H1 (cell line): Measurements from ENCODE around the gene PFN2. TPM values are rescaled to one million over a fixed set of nuclear protein-coding genes. Genes with fewer than 3 reads are reported as not detected.

ENCODE experiments used
- CTCF ChIA-PET: fragments of 300-600 bp; sonication (Branson Sonifier 250); formaldehyde crosslinking; loops from one replicate; lab custom pipeline; 2021; ENCODE audit not compliant: partially characterized antibody; lab: Charles Lee
- POLR2A ChIA-PET: fragments of 300-600 bp; sonication (Branson Sonifier 250); formaldehyde crosslinking; loops from one replicate; lab custom pipeline; 2021; ENCODE audit warnings: inconsistent platforms; ENCODE audit not compliant: partially characterized antibody; lab: Charles Lee
- DNase-seq, 2 experiments: peaks; one replicate each; pipeline versions ENCODE4 v3.0.0 to v3.0.0-alpha.2; 2010 to 2022; ENCODE audit warnings: low spot score in 2 of 2, low read depth in 1 of 2, mixed read lengths in 1 of 2
- FAIRE-seq: peaks from 2 replicates; lab custom pipeline; 2011; peaks lifted over from hg19 to GRCh38; lab: Jason Lieb, UNC
- H2AFZ ChIP-seq: 2 replicates; pipeline ENCODE4 v1.8.1; 2012; ENCODE audit warnings: low read length, inconsistent platforms
- H2AK5ac ChIP-seq: 2 replicates; pipeline ENCODE4 v1.6.1; 2013; ENCODE audit warnings: low read depth, low read length
- H2BK120ac ChIP-seq: replicated peaks from 2 replicates; pipeline ENCODE3; 2013; ENCODE audit warnings: low read depth, low read length, inconsistent platforms
- H2BK12ac ChIP-seq: 2 replicates; pipeline ENCODE4 v1.6.1; 2013; ENCODE audit warnings: low read depth, low read length
- H2BK15ac ChIP-seq: 2 replicates; pipeline ENCODE4 v1.6.1; 2013; ENCODE audit warnings: low read length
- H2BK20ac ChIP-seq: 2 replicates; pipeline ENCODE4 v1.6.1; 2013; ENCODE audit warnings: low read length
- H2BK5ac ChIP-seq: 2 replicates; pipeline ENCODE4 v1.6.1; 2013; ENCODE audit warnings: low read depth, low read length
- H3K14ac ChIP-seq: 2 replicates; pipeline ENCODE4 v1.6.1; 2013; ENCODE audit warnings: inconsistent platforms; ENCODE audit not compliant: insufficient read length
- H3K18ac ChIP-seq: 2 replicates; pipeline ENCODE4 v1.6.1; 2013; ENCODE audit warnings: low read length; ENCODE audit errors: extremely low read depth
- H3K23ac ChIP-seq: 2 replicates; pipeline ENCODE4 v1.6.1; 2013; ENCODE audit warnings: inconsistent platforms; ENCODE audit not compliant: insufficient read length
- H3K23me2 ChIP-seq: 2 replicates; pipeline ENCODE4 v1.6.1; 2013; ENCODE audit warnings: low read depth, low read length
- H3K27ac ChIP-seq: 2 replicates; pipeline ENCODE4 v1.6.1; 2011; ENCODE audit warnings: low read depth, low read length, inconsistent platforms
- H3K27me3 ChIP-seq, 4 experiments: replicated peaks in 1 of 4; 1 replicate in 1 of 4; 2 replicates in 3 of 4; pipeline versions ENCODE4 v1.6.1 to v1.8.1; 2011 to 2013; ENCODE audit warnings: low read length in 3 of 4, mild to moderate bottlenecking in 3 of 4, inconsistent platforms in 2 of 4, mixed read lengths in 2 of 4, moderate library complexity in 1 of 4; ENCODE audit not compliant: control insufficient read depth in 3 of 4, insufficient read depth in 3 of 4; ENCODE audit errors: extremely low read depth in 1 of 4
- H3K36me3 ChIP-seq, 4 experiments: 2 replicates each; pipeline versions ENCODE4 v1.6.1 to v1.8.1; 2011 to 2013; ENCODE audit warnings: mild to moderate bottlenecking in 4 of 4, low read length in 3 of 4, moderate library complexity in 2 of 4, control low read depth in 1 of 4, inconsistent platforms in 1 of 4; ENCODE audit not compliant: insufficient read depth in 4 of 4, control insufficient read depth in 2 of 4
- H3K4ac ChIP-seq: replicated peaks from 2 replicates; pipeline ENCODE3; 2013; ENCODE audit warnings: low read length, low read depth, mixed read lengths, inconsistent platforms; ENCODE audit not compliant: insufficient read length
- H3K4me1 ChIP-seq, 4 experiments: replicated peaks in 1 of 4; 1 replicate in 1 of 4; 2 replicates in 3 of 4; pipeline versions ENCODE4 v1.6.1 to v1.8.1; 2011 to 2013; ENCODE audit warnings: low read length in 3 of 4, inconsistent platforms in 2 of 4, mixed read lengths in 1 of 4; ENCODE audit not compliant: insufficient read depth in 4 of 4, control insufficient read depth in 3 of 4
- H3K4me2 ChIP-seq, 2 experiments: 2 replicates each; pipeline versions ENCODE4 v1.6.1 to v1.8.1; 2011 to 2013; ENCODE audit warnings: low read depth in 2 of 2, low read length in 2 of 2, control low read depth in 1 of 2, inconsistent platforms in 1 of 2, mild to moderate bottlenecking in 1 of 2; ENCODE audit not compliant: insufficient read depth in 1 of 2
- H3K4me3 ChIP-seq, 4 experiments: fragments of 200-600, 300-600 bp in 1 of 4; sonication (generic), shearing (Covaris generic), sonication (Bioruptor Twin) in 1 of 4; 2 replicates each; pipeline versions ENCODE4 v1.5.1 to v1.8.1; 2011 to 2016; ENCODE audit warnings: low read length in 4 of 4, low read depth in 3 of 4, control low read depth in 2 of 4, inconsistent platforms in 2 of 4, mild to moderate bottlenecking in 2 of 4, mixed read lengths in 1 of 4, moderate library complexity in 1 of 4; ENCODE audit not compliant: insufficient read depth in 2 of 4; ENCODE audit errors: extremely low read depth in 1 of 4
- H3K56ac ChIP-seq: replicated peaks from 2 replicates; pipeline ENCODE3; 2013; ENCODE audit warnings: low read depth, mild to moderate bottlenecking, mixed read lengths, low read length, inconsistent platforms; ENCODE audit not compliant: insufficient read length
- H3K79me1 ChIP-seq: 2 replicates; pipeline ENCODE4 v1.6.1; 2013; ENCODE audit warnings: low read depth, low read length, control low read depth
- H3K79me2 ChIP-seq, 2 experiments: 2 replicates each; pipeline versions ENCODE4 v1.6.1 to v1.8.1; 2012 to 2013; ENCODE audit warnings: low read length in 2 of 2, mild to moderate bottlenecking in 2 of 2, inconsistent platforms in 1 of 2; ENCODE audit not compliant: insufficient read depth in 2 of 2, control insufficient read depth in 1 of 2
- H3K9ac ChIP-seq, 4 experiments: replicated peaks in 1 of 4; 1 replicate in 1 of 4; 2 replicates in 3 of 4; pipeline versions ENCODE4 v1.6.1 to v1.8.1; 2011 to 2013; ENCODE audit warnings: low read depth in 3 of 4, low read length in 3 of 4, control low read depth in 2 of 4, mild to moderate bottlenecking in 2 of 4, moderate library complexity in 2 of 4, inconsistent platforms in 1 of 4; ENCODE audit errors: extremely low read depth in 1 of 4
- H3K9me3 ChIP-seq, 2 experiments: 2 replicates each; pipeline versions ENCODE4 v1.6.1 to v1.8.1; 2012 to 2013; ENCODE audit warnings: mild to moderate bottlenecking in 2 of 2, moderate library complexity in 2 of 2, control low read depth in 1 of 2, inconsistent platforms in 1 of 2, low read depth in 1 of 2, low read length in 1 of 2, mixed read lengths in 1 of 2; ENCODE audit not compliant: insufficient read depth in 2 of 2
- H4K20me1 ChIP-seq, 2 experiments: replicated peaks in 1 of 2; 2 replicates each; pipeline versions ENCODE3 to v1.8.1; 2011 to 2013; ENCODE audit warnings: inconsistent platforms in 2 of 2, low read length in 2 of 2, mild to moderate bottlenecking in 1 of 2; ENCODE audit not compliant: insufficient read depth in 2 of 2, control insufficient read depth in 1 of 2
- H4K5ac ChIP-seq: 2 replicates; pipeline ENCODE4 v1.6.1; 2013; ENCODE audit warnings: low read length, low read depth, mixed read lengths, inconsistent platforms; ENCODE audit not compliant: insufficient read length
- H4K8ac ChIP-seq: 2 replicates; pipeline ENCODE4 v1.8.0; 2013; ENCODE audit warnings: mild to moderate bottlenecking, moderate library complexity, low read length, inconsistent platforms; ENCODE audit not compliant: insufficient read depth; ENCODE audit errors: extremely low read depth
- H4K91ac ChIP-seq: replicated peaks from 2 replicates; pipeline ENCODE3; 2013; ENCODE audit warnings: low read length, mixed read lengths, inconsistent platforms; ENCODE audit not compliant: insufficient read length
- E2F6 ChIP-seq: IDR thresholded peaks from 2 replicates; pipeline ENCODE4 v1.6.1; 2012; ENCODE audit warnings: inconsistent platforms
- FOSL1 ChIP-seq: IDR thresholded peaks from 2 replicates; pipeline ENCODE4 v1.6.1; 2011; ENCODE audit warnings: mild to moderate bottlenecking, low read depth, low read length, moderate library complexity; ENCODE audit not compliant: insufficient read depth
- HDAC2 ChIP-seq, 2 experiments: fragments of 300-600 bp in 1 of 2; sonication (generic) in 1 of 2; IDR thresholded peaks; 2 replicates each; pipeline ENCODE4 v1.6.1; 2011 to 2012; ENCODE audit warnings: low read depth in 2 of 2, low read length in 2 of 2, mild to moderate bottlenecking in 2 of 2, moderate library complexity in 2 of 2, borderline replicate concordance in 1 of 2, inconsistent platforms in 1 of 2
- TBP ChIP-seq: IDR thresholded peaks from 2 replicates; pipeline ENCODE4 v1.6.1; 2011; ENCODE audit warnings: low read depth, low read length, improper control_type of control experiment
- WGBS, 2 experiments: shearing (Covaris generic) in 1 of 2; methylation state at CpG; one replicate each; pipeline versions ENCODE4 v1.1.6 to v1.1.7; 2013 to 2015; ENCODE audit warnings: low lambda C conversion rate in 2 of 2, mixed read lengths in 2 of 2, inconsistent platforms in 1 of 2, low coverage in 1 of 2, missing lambda C conversion rate in 1 of 2; ENCODE audit not compliant: insufficient replicate concordance in 2 of 2, insufficient coverage in 1 of 2, insufficient read length in 1 of 2; ENCODE audit errors: extremely low coverage in 1 of 2, missing lambda C conversion rate in 1 of 2; 5-methylcytosine and 5-hydroxymethylcytosine counted together
- long read RNA-seq, 2 experiments: library from RNA in 1 of 2; library from capped mRNA in 1 of 2; stranded (forward); transcript quantifications; one replicate each; pipeline ENCODE4 v2.0.0, GENCODE V29; 2021; ENCODE audit warnings: inconsistent platforms in 1 of 2
- polyA minus RNA-seq, 3 experiments: library from RNA; depleted of rRNA, polyadenylated mRNA; stranded (reverse); fragments of >200 nt; gene quantifications; 1 replicate in 2 of 3; 2 replicates in 1 of 3; pipeline ENCODE4 v1.2.3, GENCODE V29; 2011
- polyA plus RNA-seq, 7 experiments: library from polyadenylated mRNA; depleted of rRNA in 3 of 7; stranded (reverse) in 5 of 7; unstranded in 2 of 7; fragments of >200 nt in 5 of 7; fragments of 200-250 nt in 2 of 7; gene quantifications; 1 replicate in 5 of 7; 2 replicates in 1 of 7; 4 replicates in 1 of 7; pipeline versions ENCODE4 v1.2.1 to v1.2.3, GENCODE V29; 2011 to 2013; ENCODE audit warnings: missing spikeins in 2 of 7, mixed read lengths in 2 of 7
- total RNA-seq: library from RNA; stranded (reverse); fragmentation: NEBNext Ultra II Directional; extraction: Animal tissue kit (Norgen Biotek cat#: 25700); gene quantifications from 2 replicates; pipeline ENCODE4 v1.2.1, GENCODE V29; 2021
- TF ChIP-seq, protein P1 (sequence below): IDR thresholded peaks from 2 replicates; pipeline ENCODE4 v1.6.1; 2011; ENCODE audit warnings: low read length, improper control_type of control experiment

Gene PFN2
- total RNA-seq: 175 and 178 TPM in 2 replicates
- 165 and 311 TPM in 2 replicates for polyA plus RNA-seq (2011; rRNA removed)
- 241 TPM for polyA plus RNA-seq (2011; cell fraction: cytosol; rRNA removed)
- polyA plus RNA-seq (2011; cell fraction: nucleus; rRNA removed): 72.0 TPM
- 121 to 190 TPM (median 156 TPM) in 4 replicates for polyA plus RNA-seq (2012, experiment 1 of 2)
- polyA plus RNA-seq (2012, experiment 2 of 2): 77.8 TPM
- 93.5 TPM for polyA plus RNA-seq (2013, experiment 1 of 2)
- 87.9 TPM for polyA plus RNA-seq (2013, experiment 2 of 2)
- polyA minus RNA-seq (2011; rRNA and poly(A)+ RNA removed): 152 and 194 TPM in 2 replicates
- 100 TPM for polyA minus RNA-seq (2011; cell fraction: cytosol; rRNA and poly(A)+ RNA removed)
- polyA minus RNA-seq (2011; cell fraction: nucleus; rRNA and poly(A)+ RNA removed): 223 TPM
- long read RNA-seq, experiment 1, transcript PFN2-203 (3 exons, 1,780 nt): major isoform, 63 of 145 reads
- long read RNA-seq, experiment 1, transcript PFN2-201 (3 exons, 2,261 nt): minor isoform, 24 of 145 reads
- long read RNA-seq, experiment 1, partial matches to known transcripts: 33 of 145 reads
- long read RNA-seq, experiment 1, other reads (novel, unspliced or antisense): 23 of 145 reads
- long read RNA-seq, experiment 2, transcript PFN2-201 (3 exons, 2,261 nt): minor isoform, 10 of 123 reads
- long read RNA-seq, experiment 2, transcript PFN2-203 (3 exons, 1,780 nt): major isoform, 59 of 123 reads
- long read RNA-seq, experiment 2, partial matches to known transcripts: 1 of 123 reads
- long read RNA-seq, experiment 2, other reads (novel, unspliced or antisense): 53 of 123 reads

DNA sequence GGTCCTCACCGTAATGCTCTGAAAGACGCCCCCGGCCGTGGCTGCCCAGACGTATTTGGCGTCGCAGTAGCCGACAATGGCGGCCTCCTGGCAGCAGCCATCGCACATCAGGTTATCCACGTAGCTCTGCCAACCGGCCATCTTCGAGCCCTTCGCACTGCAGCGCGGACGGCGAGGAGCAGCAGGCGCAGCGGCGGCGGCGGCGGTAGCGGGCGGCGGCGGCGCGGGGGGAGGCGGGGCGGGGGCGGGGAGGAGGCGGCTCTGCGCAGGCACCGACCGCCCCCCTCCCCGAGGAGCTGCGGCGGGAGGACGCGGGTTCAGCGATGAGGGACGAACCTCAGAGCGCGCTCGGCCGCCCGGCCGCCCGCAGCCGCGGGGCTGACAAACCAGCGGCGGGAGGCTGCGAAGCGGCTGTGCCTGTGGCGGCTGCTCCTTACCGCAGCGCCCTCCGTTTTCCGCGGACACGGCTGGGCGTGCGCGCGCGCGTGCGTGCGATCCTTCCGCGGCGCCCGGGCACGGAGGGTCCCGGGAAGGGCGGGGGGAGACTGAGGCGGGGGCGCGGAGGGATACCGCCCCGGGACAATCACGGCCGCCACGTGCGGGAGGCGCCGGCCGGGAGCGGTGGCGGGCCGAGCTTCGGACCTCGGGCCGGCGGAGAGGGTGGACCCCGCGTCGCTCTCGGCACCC lies at the start of gene PFN2:
TSS of gene PFN2 (minus strand) at position 180 of the 687 bp plus-strand sequence. CDS start at position 141, 39 bp downstream.
- Histone ChIP-seq H3K9ac (peak within 1 kb of the TSS; percentile 91 to 99 (median 96)), H4K5ac (peak within 1 kb of the TSS; percentile 91), H3K4ac (peak within 1 kb of the TSS; percentile 74), H4K20me1 (peaks cover 2 to 9% of the 10 kb centered on the region in 2 experiments), H3K14ac (no peak within 1 kb of the TSS), H3K18ac (peak within 1 kb of the TSS; percentile 95), H2BK12ac (no peak within 1 kb of the TSS; the same call in 1 of the 2 replicates), H4K8ac (peak within 1 kb of the TSS; percentile 94), H3K79me1 (no peaks in the 10 kb centered on the region; the same call in 1 of the 2 replicates), H4K91ac (peak within 1 kb of the TSS; percentile 71), H3K4me3 (peak within 1 kb of the TSS; percentile 79 to 92 (median 88)), H2AFZ (0 out of 2 replicates have a peak within 1 kb of the TSS, but pooled peaks have one; percentile 43), H3K9me3 (no peaks in the 10 kb centered on the region), H2AK5ac (no peak within 1 kb of the TSS), H3K79me2 (peaks cover 8 to 58% of the 10 kb centered on the region in 2 experiments; a peak in 3 of 4 replicates), H3K23me2 (peaks cover 10% of the 10 kb centered on the region), H3K27ac (peak within 1 kb of the TSS; percentile 95), H2BK20ac (no peak within 1 kb of the TSS), H3K4me1 (peaks cover 0 to 10% (median 3%) of the 10 kb centered on the region in 4 experiments; a peak in 4 of 7 replicates), H3K23ac (no peak within 1 kb of the TSS), H3K56ac (peak within 1 kb of the TSS; percentile 86), H2BK5ac (peak within 1 kb of the TSS; percentile 86), H2BK120ac (peak within 1 kb of the TSS; percentile 19), H3K27me3 (no peaks in the 10 kb centered on the region), H2BK15ac (no peak within 1 kb of the TSS), H3K36me3 (peaks cover 5 to 25% (median 11%) of the 10 kb centered on the region in 4 experiments), H3K4me2 (peak within 1 kb of the TSS; percentile 60 to 82)
- CTCF ChIA-PET: interaction anchor here (0.8 to 9.2 kb wide), 7 partner anchors 13 to 252 kb away, joined by 3 to 75 read pairs (median 5); no protein-coding TSS in a partner anchor
- DNase-seq: peak in 1 of 2 experiments; percentile 87
- POLR2A ChIA-PET: interaction anchor here (0.7 to 6.1 kb wide), 33 partner anchors 8 to 438 kb away, joined by 3 to 30 read pairs (median 4); partner anchors contain the start of gene TSC22D2
- no peak for FAIRE-seq
- 1% methylated on average over 25 of the region's 102 CpGs; no CpG with 5 or more reads in 1 of the 2 experiments for WGBS, 2 experiments
- TF ChIP-seq E2F6 (peak; percentile 62; the same call in 1 of the 2 replicates), TBP (peak; percentile 76), FOSL1 (no peak), HDAC2 (IDR thresholded peaks at IDR 0.05; ENCODE audit: borderline replicate concordance in 1 of 2, low read depth in 2 of 2, low read length in 2 of 2) (no peak)
- TF ChIP-seq, protein P1, sequence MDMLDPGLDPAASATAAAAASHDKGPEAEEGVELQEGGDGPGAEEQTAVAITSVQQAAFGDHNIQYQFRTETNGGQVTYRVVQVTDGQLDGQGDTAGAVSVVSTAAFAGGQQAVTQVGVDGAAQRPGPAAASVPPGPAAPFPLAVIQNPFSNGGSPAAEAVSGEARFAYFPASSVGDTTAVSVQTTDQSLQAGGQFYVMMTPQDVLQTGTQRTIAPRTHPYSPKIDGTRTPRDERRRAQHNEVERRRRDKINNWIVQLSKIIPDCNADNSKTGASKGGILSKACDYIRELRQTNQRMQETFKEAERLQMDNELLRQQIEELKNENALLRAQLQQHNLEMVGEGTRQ: peak; percentile 24; the same call in 1 of the 2 replicates
